ENCODE results near the gene FAM53B.
A peak's percentile ranks its signal among the peaks of the same experiment; 100 is the strongest.

The FAM53B gene

DNA sequence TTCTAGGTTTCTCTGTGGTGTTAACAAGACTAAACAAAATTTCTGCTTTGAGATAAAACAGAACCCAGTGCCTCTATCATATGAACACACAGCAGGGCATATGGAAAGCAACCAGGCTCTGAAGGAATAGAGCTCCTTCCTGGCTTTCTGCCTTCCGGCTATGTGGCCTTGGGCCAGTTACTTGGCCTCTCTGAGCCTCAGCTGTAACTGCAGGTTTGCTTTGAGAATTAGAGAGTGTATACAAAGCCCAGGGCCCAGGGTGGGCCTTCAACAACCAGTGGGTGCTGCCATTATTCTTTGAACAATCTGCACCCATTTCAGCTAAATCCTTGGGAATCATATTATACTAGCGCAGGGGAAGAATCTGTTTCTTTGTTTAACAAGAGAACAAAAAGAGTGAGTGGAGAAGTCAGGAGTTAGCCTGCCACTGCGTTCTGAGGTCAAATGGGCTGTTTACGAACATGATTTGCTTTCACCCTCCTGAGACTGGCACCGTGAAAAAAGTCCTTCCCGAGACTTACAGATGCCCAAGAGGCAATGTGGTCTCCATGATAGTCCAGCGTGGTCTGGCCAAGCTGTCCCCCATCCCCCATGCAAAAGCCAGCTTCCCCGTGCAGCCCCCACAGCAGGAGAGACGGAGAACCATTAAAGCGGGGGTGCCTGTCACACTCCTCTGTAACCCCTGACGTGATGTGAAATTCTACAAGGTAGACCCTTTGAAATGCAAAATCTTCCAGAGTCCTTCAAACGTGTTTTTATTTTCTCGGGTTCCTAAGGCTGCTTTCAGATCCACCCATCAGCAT lies 4.9 kb downstream of the FAM53B start:
- Histone ChIP-seq H3K4me1 (peaks cover 83 to 85% (median 85%) of the 10 kb centered on the region in 10 experiments), H3K9ac (peak overlapping the region in 10 of 11 experiments; percentile 67 to 96 (median 94); a peak in 19 of 22 replicates), H3K4me3 (no peak overlapping the region), H4K20me1 (peaks cover 25 to 80% (median 60%) of the 10 kb centered on the region in 11 experiments; a peak in 21 of 22 replicates), H3K27me3 (no peaks in the 10 kb centered on the region), H3K36me3 (no peaks in the 10 kb centered on the region), H3K4me2 (peak overlapping the region; percentile 80 to 97 (median 94)), H3K27ac (peak overlapping the region in 10 of 11 experiments; percentile 76 to 94 (median 92); a peak in 20 of 22 replicates), H3K9me3 (replicated peaks in 1 of 11) (no peaks in the 10 kb centered on the region)
- TF ChIP-seq Cebpa-rat (IDR thresholded peaks at IDR 0.05) = no peak

DNA sequence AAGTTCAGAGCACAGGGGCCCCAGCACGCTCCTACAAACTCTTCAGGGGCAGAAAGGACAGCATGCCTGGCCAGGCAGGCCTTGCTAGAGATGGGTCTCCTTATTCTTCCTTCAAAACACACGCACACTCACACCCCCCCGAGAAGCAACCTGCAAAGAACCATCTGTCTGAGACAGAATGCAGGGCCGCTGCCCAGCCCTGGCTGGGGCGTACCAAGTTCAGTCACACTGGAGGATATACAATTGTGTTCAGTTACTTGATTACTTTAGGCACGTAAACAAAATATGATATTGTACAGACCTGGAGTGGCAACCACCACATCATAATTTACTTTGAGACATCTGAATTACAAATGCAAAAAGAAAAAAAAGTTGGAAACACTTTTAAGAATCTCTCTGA lies 5.7 kb downstream of the FAM53B start:
- peaks cover 34 to 89% (median 69%) of the 10 kb centered on the region in 11 experiments; a peak in 21 of 22 replicates for H4K20me1 ChIP-seq
- no peak overlapping the region for H3K4me3 ChIP-seq
- TF ChIP-seq Cebpa-rat (IDR thresholded peaks at IDR 0.05) = no peak
- H3K36me3 ChIP-seq = no peaks in the 10 kb centered on the region
- H3K27ac ChIP-seq = peak overlapping the region in 2 of 11 experiments; percentile 5 to 94; a peak in 4 of 22 replicates
- no peaks in the 10 kb centered on the region for H3K27me3 ChIP-seq
- no peaks in the 10 kb centered on the region for H3K9me3 ChIP-seq (replicated peaks in 1 of 11)
- peak overlapping the region in 1 of 11 experiments; percentile 96; a peak in 1 of 22 replicates for H3K9ac ChIP-seq
- peaks cover 92 to 94% (median 93%) of the 10 kb centered on the region in 10 experiments for H3K4me1 ChIP-seq
- H3K4me2 ChIP-seq = peak overlapping the region; percentile 74 to 97 (median 93)

GRCh38 chr10:124737708-124738107 lies 6.5 kb downstream of the FAM53B start:
- Histone ChIP-seq H3K9me3 (replicated peaks in 1 of 11) (no peaks in the 10 kb centered on the region), H3K27ac (peak overlapping the region in 6 of 11 experiments; percentile 5 to 25 (median 12); a peak in 6 of 22 replicates), H3K4me1 (peaks cover 99 to 100% (median 100%) of the 10 kb centered on the region in 10 experiments), H3K27me3 (no peaks in the 10 kb centered on the region), H3K36me3 (peaks cover 0 to 5% (median 0%) of the 10 kb centered on the region in 11 experiments; a peak in 3 of 22 replicates), H3K9ac (peak overlapping the region in 5 of 11 experiments; percentile 20 to 55 (median 46); a peak in 9 of 22 replicates), H3K4me2 (peak overlapping the region; percentile 74 to 97 (median 93)), H3K4me3 (no peak overlapping the region), H4K20me1 (peaks cover 34 to 96% (median 73%) of the 10 kb centered on the region in 11 experiments; a peak in 21 of 22 replicates)
- no peak for TF ChIP-seq Cebpa-rat (IDR thresholded peaks at IDR 0.05)

DNA sequence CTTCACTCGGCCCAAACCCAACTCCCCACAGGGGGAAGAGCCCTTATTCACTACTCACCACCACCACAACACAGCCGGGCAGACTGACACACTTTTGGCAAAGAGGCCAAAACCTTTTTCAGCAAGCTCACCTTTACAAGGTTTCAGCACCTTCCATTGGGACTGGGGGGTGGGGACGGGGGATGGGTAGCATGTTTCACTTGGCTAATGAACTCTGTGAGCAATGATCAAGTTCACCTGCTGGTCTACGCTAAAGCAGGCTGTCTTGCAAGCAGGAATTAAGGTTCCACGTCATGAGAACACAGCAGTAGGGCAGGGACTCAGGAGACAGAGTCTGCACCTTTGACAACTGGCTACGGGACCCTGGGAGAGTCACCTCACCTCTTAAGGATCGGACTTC lies 7.0 kb downstream of the FAM53B start:
- Histone ChIP-seq H3K27ac (peak overlapping the region in 5 of 11 experiments; percentile 5 to 36 (median 10); a peak in 5 of 22 replicates), H3K4me2 (peak overlapping the region; percentile 74 to 97 (median 93)), H3K27me3 (no peaks in the 10 kb centered on the region), H3K4me1 (peaks cover 96 to 100% (median 100%) of the 10 kb centered on the region in 10 experiments), H3K4me3 (no peak overlapping the region; a peak in 1 of 20 replicates), H4K20me1 (peaks cover 34 to 91% (median 72%) of the 10 kb centered on the region in 11 experiments; a peak in 21 of 22 replicates), H3K9me3 (replicated peaks in 1 of 11) (no peaks in the 10 kb centered on the region), H3K36me3 (peaks cover 0 to 10% (median 4%) of the 10 kb centered on the region in 11 experiments; a peak in 6 of 22 replicates), H3K9ac (peak overlapping the region in 3 of 11 experiments; percentile 45 to 55 (median 46); a peak in 4 of 22 replicates)
- TF ChIP-seq Cebpa-rat (IDR thresholded peaks at IDR 0.05) = no peak

DNA sequence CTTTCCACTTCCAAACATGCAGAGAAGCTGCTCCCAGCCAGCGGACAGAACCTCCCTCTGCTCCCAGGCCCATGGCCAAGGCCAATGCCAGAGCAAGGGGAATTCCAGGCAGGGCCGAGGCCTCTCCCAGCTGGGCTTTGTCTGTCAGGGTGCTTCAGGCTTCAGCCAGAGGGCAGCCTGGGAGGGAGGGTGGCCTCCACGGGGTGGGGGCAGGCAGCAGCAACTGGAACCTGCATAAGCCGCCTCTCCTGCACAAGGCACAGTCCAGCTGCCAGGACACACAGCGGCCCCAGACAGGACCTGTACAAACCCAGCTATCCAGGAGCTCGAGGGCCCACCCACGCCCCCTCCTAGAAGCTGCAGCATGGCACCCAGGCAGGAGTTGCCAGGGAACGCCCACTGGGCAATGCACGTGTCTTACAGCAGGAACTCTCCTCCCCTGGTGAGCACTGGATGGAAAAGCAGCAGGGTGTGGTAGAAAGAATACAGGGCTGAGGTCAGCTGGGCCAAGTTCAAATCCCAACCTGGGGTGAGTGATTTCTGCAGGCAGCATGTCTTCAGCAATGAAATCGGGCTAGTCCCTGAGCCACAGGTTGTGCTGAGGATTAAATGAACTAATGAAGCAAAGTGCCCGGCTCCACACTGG lies 7.6 kb downstream of the FAM53B start:
- peaks cover 34 to 85% (median 69%) of the 10 kb centered on the region in 11 experiments; a peak in 21 of 22 replicates for H4K20me1 ChIP-seq

DNA sequence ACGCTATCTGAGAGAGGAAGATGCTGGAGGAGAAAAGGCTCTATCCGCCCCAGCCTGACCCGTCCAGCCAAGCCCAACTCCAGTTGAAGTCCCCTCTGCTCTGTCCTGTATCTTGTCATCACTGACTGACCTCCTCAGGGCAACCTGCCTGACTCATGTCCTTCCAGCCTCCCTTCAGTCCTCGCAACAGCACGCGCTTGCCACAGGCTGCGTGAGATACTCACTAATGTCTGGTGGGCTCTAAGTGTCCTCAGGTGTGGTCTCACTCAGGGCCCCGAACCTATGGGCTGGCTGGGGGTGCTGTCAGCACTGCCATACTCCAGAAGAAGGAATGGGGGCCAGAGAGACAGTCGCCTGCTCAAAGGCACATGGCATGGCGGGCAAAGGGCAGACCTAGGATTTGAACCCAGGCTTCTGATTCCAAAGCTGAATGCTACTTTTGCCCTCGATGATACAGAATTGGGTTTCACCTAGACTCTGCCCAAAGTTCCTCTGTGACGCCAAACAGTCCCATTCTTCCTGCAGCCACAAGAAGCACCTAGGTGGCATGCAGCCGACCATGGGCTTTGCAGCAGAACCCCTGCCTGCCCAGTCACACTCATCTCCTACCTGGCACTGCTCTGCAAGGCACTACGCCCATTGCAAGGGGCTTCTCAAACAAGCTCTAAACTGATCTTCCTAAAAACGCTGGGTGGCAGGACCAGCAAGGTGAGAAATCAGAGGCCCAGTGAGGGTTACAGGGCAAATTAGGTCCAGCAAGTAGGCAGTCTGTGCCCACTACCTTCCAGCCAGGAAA lies 8.5 kb downstream of the FAM53B start:
- H3K27me3 ChIP-seq = no peaks in the 10 kb centered on the region
- H3K9me3 ChIP-seq (replicated peaks in 1 of 11) = no peaks in the 10 kb centered on the region
- H3K4me3 ChIP-seq = no peak overlapping the region
- H3K9ac ChIP-seq = peak overlapping the region in 6 of 11 experiments; percentile 9 to 59 (median 42); a peak in 10 of 22 replicates
- H3K27ac ChIP-seq = peak overlapping the region in 7 of 11 experiments; percentile 0 to 93 (median 61); a peak in 9 of 22 replicates
- peak overlapping the region; percentile 74 to 97 (median 93) for H3K4me2 ChIP-seq
- TF ChIP-seq Cebpa-rat (IDR thresholded peaks at IDR 0.05) = no peak
- H3K36me3 ChIP-seq = peaks cover 0 to 26% (median 7%) of the 10 kb centered on the region in 11 experiments; a peak in 10 of 22 replicates
- H3K4me1 ChIP-seq = peaks cover 83 to 100% (median 100%) of the 10 kb centered on the region in 10 experiments
- H4K20me1 ChIP-seq = peaks cover 34 to 85% (median 65%) of the 10 kb centered on the region in 11 experiments; a peak in 21 of 22 replicates

More for the DNA sequence above, 7.6 kb downstream of the FAM53B start:
- H3K27me3 ChIP-seq = no peaks in the 10 kb centered on the region
- TF ChIP-seq Cebpa-rat (IDR thresholded peaks at IDR 0.05) = no peak
- H3K9ac ChIP-seq = peak overlapping the region in 6 of 11 experiments; percentile 9 to 59 (median 38); a peak in 6 of 22 replicates
- H3K4me1 ChIP-seq = peaks cover 89 to 100% (median 100%) of the 10 kb centered on the region in 10 experiments
- no peak overlapping the region; a peak in 1 of 20 replicates for H3K4me3 ChIP-seq
- H3K9me3 ChIP-seq (replicated peaks in 1 of 11) = no peaks in the 10 kb centered on the region
- H3K27ac ChIP-seq = peak overlapping the region in 6 of 11 experiments; percentile 0 to 93 (median 22); a peak in 7 of 22 replicates
- H3K4me2 ChIP-seq = peak overlapping the region; percentile 74 to 97 (median 93)
- peaks cover 0 to 16% (median 6%) of the 10 kb centered on the region in 11 experiments; a peak in 8 of 22 replicates for H3K36me3 ChIP-seq

DNA sequence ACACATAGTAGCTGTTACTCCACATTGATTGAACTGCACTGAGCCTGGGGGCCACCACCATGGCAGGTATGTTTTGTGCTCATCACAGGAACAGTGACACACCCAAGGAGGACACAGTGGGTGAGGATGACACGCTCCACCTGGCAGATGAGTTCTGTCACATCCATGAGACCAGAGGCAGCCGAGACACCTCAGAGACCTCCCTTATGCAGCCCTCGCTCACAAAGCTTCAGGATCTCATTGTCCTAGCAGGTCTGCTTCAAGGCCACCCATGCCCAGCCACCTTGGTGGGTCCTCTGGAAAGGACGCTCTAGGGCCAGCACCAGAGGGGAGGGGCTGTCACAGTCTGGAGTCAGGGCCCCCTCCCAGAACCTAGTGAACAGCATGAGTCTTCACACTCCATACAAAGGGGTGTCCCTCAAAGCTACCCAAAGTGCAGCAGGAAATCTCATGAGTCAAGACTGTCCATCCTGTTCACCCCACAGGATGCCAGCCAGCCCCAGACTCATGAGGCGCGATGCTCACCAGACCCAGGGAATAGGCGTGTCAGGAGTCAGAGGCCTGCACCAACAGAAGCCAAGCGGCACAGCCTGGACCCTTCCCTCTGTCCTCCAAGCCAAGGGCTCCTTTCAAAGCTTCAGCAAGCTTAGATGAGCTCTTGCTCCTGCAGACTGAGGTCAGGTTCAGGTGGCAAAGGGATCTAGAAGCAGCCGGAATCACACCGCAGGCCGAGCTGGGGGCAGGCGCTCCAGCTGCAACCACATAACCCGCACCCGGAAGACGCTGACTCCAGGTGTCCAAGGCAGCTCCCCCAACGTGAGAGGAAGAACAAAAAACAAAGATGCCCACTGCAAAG lies 9.6 kb downstream of the FAM53B start:
- Histone ChIP-seq H3K27ac (peak overlapping the region in 10 of 11 experiments; percentile 1 to 93 (median 64); a peak in 19 of 22 replicates), H3K9ac (peak overlapping the region in 9 of 11 experiments; percentile 27 to 59 (median 38); a peak in 15 of 22 replicates), H3K9me3 (replicated peaks in 1 of 11) (no peaks in the 10 kb centered on the region), H3K4me3 (peak overlapping the region in 3 of 10 experiments; percentile 1 to 29 (median 24); a peak in 2 of 20 replicates), H4K20me1 (peaks cover 34 to 83% (median 65%) of the 10 kb centered on the region in 11 experiments; a peak in 21 of 22 replicates), H3K36me3 (peaks cover 0 to 34% (median 7%) of the 10 kb centered on the region in 11 experiments; a peak in 10 of 22 replicates), H3K27me3 (no peaks in the 10 kb centered on the region), H3K4me2 (peak overlapping the region; percentile 74 to 97 (median 93)), H3K4me1 (peaks cover 83 to 100% (median 100%) of the 10 kb centered on the region in 10 experiments)
- no peak for TF ChIP-seq Cebpa-rat (IDR thresholded peaks at IDR 0.05)

All from BLaER1 treated with 17β-estradiol and CSF1 and Interleukin-3, amounts not matched to agents 10 nM and 100 nM (cell line).